Activated T-helper 2 cell treated with anti-CD3 and anti-CD28 coated beads, Interferon-gamma antibody, Interleukin-2, Interleukin-4, amounts not matched to agents 10 μg/mL and 5 μg/mL and 100 μg/mL, durations not matched to agents 14 hours and 24 hours and 36 hours (primary cell): ENCODE results near the gene GBGT1. TPM values are rescaled to one million over a fixed set of nuclear protein-coding genes. Genes with fewer than 3 reads are reported as not detected.
A peak's percentile ranks its signal among the peaks of the same experiment; 100 is the strongest.

Experiments
- DNase-seq: peaks from one replicate; pipeline ENCODE4 v3.0.0; 2021; ENCODE audit warnings: low spot score
- H3K27ac Mint-ChIP-seq: one replicate; pipeline ENCODE4 v1.8.0; 2021; ENCODE audit warnings: mixed read lengths
- H3K27me3 Mint-ChIP-seq: one replicate; pipeline ENCODE4 v1.8.0; 2021; ENCODE audit warnings: low read depth, mixed read lengths
- H3K36me3 Mint-ChIP-seq: one replicate; pipeline ENCODE4 v1.8.0; 2021; ENCODE audit warnings: low read depth, mixed read lengths
- H3K4me1 Mint-ChIP-seq: one replicate; pipeline ENCODE4 v1.8.0; 2021; ENCODE audit warnings: low read depth, mixed read lengths
- H3K4me3 Mint-ChIP-seq: one replicate; pipeline ENCODE4 v1.8.0; 2021; ENCODE audit warnings: low read depth, mild to moderate bottlenecking, moderate library complexity, mixed read lengths
- H3K9me3 Mint-ChIP-seq: one replicate; pipeline ENCODE4 v1.8.0; 2021; ENCODE audit warnings: mixed read lengths
- intact Hi-C: fragments of 100-400 bp; cut with micrococcal nuclease; formaldehyde crosslinking; loops from one replicate; pipeline ENCODE4 v1.15.1; 2023
- total RNA-seq: library from RNA; stranded (reverse); gene quantifications from 2 replicates; pipeline ENCODE4 v1.2.3, GENCODE V29; 2022

Gene GBGT1
- total RNA-seq, 1 donor from 2014 or later = 6.8 TPM

- H3K27me3 Mint-ChIP-seq = no peaks in the 10 kb centered on the region
- peak; percentile 65 for DNase-seq
- intact Hi-C loops = loop anchor here (1.0 kb wide), 2 partner anchors 18 to 34 kb away; no protein-coding TSS in a partner anchor
- peak overlapping the region; percentile 93 for H3K27ac Mint-ChIP-seq
- H3K4me3 Mint-ChIP-seq = peak overlapping the region; percentile 54
- peaks cover 31% of the 10 kb centered on the region for H3K4me1 Mint-ChIP-seq
- H3K36me3 Mint-ChIP-seq = peaks cover 10% of the 10 kb centered on the region
- no peaks in the 10 kb centered on the region for H3K9me3 Mint-ChIP-seq
Observed at GRCh38 chr9:133115604-133116345, 47.9 kb downstream of the GBGT1 start.

DNA sequence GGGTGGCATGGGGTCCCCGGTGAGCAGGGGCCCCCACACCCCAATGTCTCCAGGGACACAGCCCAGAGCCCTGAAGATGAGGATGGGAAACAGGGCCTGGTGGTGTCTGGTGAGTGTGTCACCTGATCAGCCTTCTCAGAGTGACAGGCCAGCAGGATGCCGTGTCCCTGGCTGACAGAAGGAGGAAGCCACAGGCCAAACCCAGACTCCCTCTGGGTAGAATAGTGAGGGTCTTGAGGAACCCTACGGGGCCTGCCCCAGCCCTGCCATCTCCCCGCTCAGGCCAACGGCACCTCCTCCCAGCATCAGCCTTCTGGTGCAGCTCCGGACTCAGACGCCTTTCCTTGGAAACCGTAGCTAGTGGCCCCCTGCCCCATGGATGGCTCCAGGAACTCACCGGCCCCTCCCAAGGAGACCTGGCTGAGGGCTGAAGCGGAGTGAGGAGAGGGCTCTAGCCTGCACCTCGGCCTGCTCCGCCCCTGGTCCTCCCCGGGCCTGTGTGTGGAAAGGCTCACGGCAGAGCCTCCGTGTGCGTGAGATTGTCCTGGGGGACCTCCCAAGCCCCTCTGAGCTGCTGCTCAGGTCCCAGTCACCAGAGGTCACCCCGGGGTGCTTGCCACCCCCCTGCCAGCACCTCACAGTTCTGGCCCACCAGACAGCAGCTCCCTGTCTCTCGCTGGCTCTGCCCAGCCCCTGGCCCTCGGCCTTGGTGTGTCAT is 48.7 kb downstream of the GBGT1 start:
- intact Hi-C loops = loop anchor here (1.0 to 5.0 kb wide), 3 partner anchors 18 to 83 kb away; partner anchors contain the start of gene GTF3C5

GRCh38 chr9:133113949-133114885 is 49.5 kb downstream of the GBGT1 start:
- Mint-ChIP-seq H3K36me3 (peaks cover 23% of the 10 kb centered on the region), H3K27me3 (no peaks in the 10 kb centered on the region), H3K9me3 (no peaks in the 10 kb centered on the region), H3K4me3 (no peak overlapping the region), H3K27ac (peak overlapping the region; percentile 80), H3K4me1 (peaks cover 31% of the 10 kb centered on the region)
- no peak for DNase-seq
- intact Hi-C loops = loop anchor here (5.0 kb wide), 1 partner anchor 82 kb away; the partner anchor contains the start of gene GTF3C5

More for the DNA sequence above, 48.7 kb downstream of the GBGT1 start:
- peaks cover 15% of the 10 kb centered on the region for H3K36me3 Mint-ChIP-seq
- no peak for DNase-seq
- no peaks in the 10 kb centered on the region for H3K27me3 Mint-ChIP-seq
- H3K9me3 Mint-ChIP-seq = no peaks in the 10 kb centered on the region
- peak overlapping the region; percentile 39 for H3K4me3 Mint-ChIP-seq
- peaks cover 31% of the 10 kb centered on the region for H3K4me1 Mint-ChIP-seq
- peak overlapping the region; percentile 93 for H3K27ac Mint-ChIP-seq

DNA sequence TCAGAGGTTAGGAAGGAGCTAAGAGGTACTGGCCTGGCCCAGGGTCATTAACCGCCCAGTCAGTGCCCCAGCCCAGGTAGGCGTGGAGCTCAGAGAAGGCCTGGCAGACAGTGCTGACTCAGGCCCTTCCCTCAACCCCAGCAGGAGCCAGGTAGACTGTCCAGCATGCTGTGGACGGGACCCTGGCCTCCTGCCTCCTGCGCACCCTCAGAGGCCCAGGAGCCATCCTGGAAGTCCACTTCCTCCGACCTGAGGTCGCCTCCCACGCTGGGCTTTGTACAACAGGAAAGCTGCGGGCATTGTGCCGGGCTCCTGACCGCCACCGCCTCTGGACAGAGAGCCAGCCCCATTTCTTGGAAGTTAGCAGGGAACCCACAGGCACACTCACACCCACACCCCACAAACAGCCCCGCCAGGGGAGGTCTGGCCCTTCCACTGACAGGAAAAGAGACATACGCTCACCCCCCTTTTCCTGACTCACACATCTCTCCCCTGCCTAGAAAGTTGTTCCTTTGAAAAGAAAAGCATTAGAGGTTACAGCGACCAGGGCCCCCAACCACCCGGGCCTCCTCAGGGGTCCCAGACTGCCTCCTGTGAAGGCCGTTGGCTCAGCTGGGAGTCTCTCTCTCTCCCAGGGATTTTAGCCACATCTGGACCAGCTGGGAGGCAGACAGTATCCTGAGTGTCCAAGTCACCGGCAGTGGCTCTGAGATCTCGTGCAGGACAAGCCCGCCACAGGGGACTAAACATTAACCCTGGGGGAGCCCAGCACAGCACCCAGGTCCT is 50.4 kb downstream of the GBGT1 start:
- H3K27me3 Mint-ChIP-seq = no peaks in the 10 kb centered on the region
- H3K27ac Mint-ChIP-seq = peak overlapping the region; percentile 80
- H3K4me1 Mint-ChIP-seq = peaks cover 28% of the 10 kb centered on the region
- DNase-seq = no peak
- intact Hi-C loops = loop anchor here (5.0 kb wide), 1 partner anchor 81 kb away; the partner anchor contains the start of gene GTF3C5
- H3K4me3 Mint-ChIP-seq = no peak overlapping the region
- H3K36me3 Mint-ChIP-seq = peaks cover 28% of the 10 kb centered on the region
- no peaks in the 10 kb centered on the region for H3K9me3 Mint-ChIP-seq

- H3K27ac Mint-ChIP-seq = peak overlapping the region; percentile 80
Observed at GRCh38 chr9:133112663-133113026, 51.1 kb downstream of the GBGT1 start.

GRCh38 chr9:133111808-133112662 is 51.7 kb downstream of the GBGT1 start:
- Mint-ChIP-seq H3K27ac (peak overlapping the region; percentile 80), H3K36me3 (peaks cover 29% of the 10 kb centered on the region), H3K9me3 (no peaks in the 10 kb centered on the region), H3K4me3 (no peak overlapping the region), H3K4me1 (peaks cover 22% of the 10 kb centered on the region), H3K27me3 (no peaks in the 10 kb centered on the region)
- no peak for DNase-seq
- intact Hi-C loops = loop anchor here (5.0 kb wide), 1 partner anchor 80 kb away; the partner anchor contains the start of gene GTF3C5

More at GRCh38 chr9:133112663-133113026, 51.1 kb downstream of the GBGT1 start:
- peaks cover 30% of the 10 kb centered on the region for H3K36me3 Mint-ChIP-seq
- no peaks in the 10 kb centered on the region for H3K27me3 Mint-ChIP-seq
- intact Hi-C loops = loop anchor here (5.0 kb wide), 1 partner anchor 80 kb away; the partner anchor contains the start of gene GTF3C5
- no peak overlapping the region for H3K4me3 Mint-ChIP-seq
- DNase-seq = no peak
- H3K4me1 Mint-ChIP-seq = peaks cover 25% of the 10 kb centered on the region
- H3K9me3 Mint-ChIP-seq = no peaks in the 10 kb centered on the region

GRCh38 chr9:133109931-133110650 is 53.6 kb downstream of the GBGT1 start:
- no peak overlapping the region for H3K4me3 Mint-ChIP-seq
- H3K27me3 Mint-ChIP-seq = no peaks in the 10 kb centered on the region
- peaks cover 12% of the 10 kb centered on the region for H3K4me1 Mint-ChIP-seq
- DNase-seq = no peak
- no peaks in the 10 kb centered on the region for H3K9me3 Mint-ChIP-seq
- intact Hi-C loops = loop anchor here (5.0 kb wide), 1 partner anchor 78 kb away; the partner anchor contains the start of gene GTF3C5
- peak overlapping the region; percentile 69 for H3K27ac Mint-ChIP-seq
- peaks cover 34% of the 10 kb centered on the region for H3K36me3 Mint-ChIP-seq

DNA sequence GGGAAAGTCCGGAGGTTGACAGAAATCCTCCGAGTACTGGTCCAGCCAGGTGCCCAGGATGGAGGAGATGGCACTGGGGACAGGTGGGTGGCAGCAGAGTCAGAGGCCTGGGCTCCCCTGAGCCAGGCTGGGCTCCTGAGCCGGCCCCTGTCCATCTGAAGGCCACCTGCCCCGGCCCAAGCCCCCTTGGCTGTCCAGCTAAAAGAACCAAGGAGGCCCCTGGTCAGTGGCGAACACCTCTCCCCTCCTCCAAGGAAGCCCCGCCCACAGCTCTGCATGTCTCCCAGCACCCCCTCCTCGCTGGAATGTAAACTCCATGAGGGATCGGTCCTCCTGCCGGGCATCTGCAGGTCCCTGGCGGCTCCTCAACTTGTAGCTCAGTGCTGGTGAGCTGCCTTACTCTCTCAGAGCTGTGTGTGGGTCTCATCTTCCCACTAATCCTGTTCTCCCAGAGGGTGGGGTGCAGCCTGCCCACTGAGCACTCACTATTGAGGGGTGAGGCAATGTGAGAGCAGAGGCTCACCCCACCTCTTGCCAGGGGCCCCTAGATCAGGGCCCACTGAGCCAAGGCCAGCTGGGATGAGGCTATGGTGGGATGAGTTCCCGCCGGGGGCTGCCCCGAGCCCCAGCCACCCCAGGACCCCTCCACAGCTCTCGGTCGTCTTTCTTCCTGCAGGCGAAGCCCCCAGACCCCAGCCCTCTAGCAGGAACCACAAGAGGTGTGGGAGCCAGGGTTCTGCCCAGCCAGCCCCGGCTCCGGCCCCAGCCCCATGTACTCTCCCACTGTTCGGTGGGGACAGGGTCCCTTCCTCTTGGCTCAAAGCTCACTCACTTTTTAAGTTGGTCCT is 54.7 kb downstream of the GBGT1 start:
- peaks cover 7% of the 10 kb centered on the region for H3K4me1 Mint-ChIP-seq
- intact Hi-C loops = no loop called here
- no peak overlapping the region for H3K27ac Mint-ChIP-seq
- no peak for DNase-seq
- no peaks in the 10 kb centered on the region for H3K9me3 Mint-ChIP-seq
- H3K36me3 Mint-ChIP-seq = peaks cover 42% of the 10 kb centered on the region
- no peaks in the 10 kb centered on the region for H3K27me3 Mint-ChIP-seq
- H3K4me3 Mint-ChIP-seq = no peak overlapping the region

- H3K4me1 Mint-ChIP-seq = peaks cover 2% of the 10 kb centered on the region
- H3K36me3 Mint-ChIP-seq = peaks cover 43% of the 10 kb centered on the region
- no peak for DNase-seq
- no peak overlapping the region for H3K4me3 Mint-ChIP-seq
- intact Hi-C loops = no loop called here
- no peaks in the 10 kb centered on the region for H3K9me3 Mint-ChIP-seq
- no peaks in the 10 kb centered on the region for H3K27me3 Mint-ChIP-seq
- no peak overlapping the region for H3K27ac Mint-ChIP-seq
Observed at GRCh38 chr9:133107961-133108793, 55.5 kb downstream of the GBGT1 start.
